CD4-positive, alpha-beta T cell treated with Interleukin-15 for 4 hours (primary cell): Measurements from ENCODE around the gene SARS1.
A peak's percentile ranks its signal among the peaks of the same experiment; 100 is the strongest.
"Not testable (repeated sequence)": the region's sequence is repeated elsewhere in the genome, so short reads cannot be mapped to it uniquely, and the experiment has no call there.

Source experiments
- DNase-seq: peaks from one replicate; pipeline ENCODE4 v3.0.0-alpha.2; 2020; ENCODE audit warnings: low spot score

The SARS1 gene

GRCh38 chr1:109275706-109276345 lies 62.1 kb downstream of the SARS1 start:
- DNase-seq = no peak

DNA sequence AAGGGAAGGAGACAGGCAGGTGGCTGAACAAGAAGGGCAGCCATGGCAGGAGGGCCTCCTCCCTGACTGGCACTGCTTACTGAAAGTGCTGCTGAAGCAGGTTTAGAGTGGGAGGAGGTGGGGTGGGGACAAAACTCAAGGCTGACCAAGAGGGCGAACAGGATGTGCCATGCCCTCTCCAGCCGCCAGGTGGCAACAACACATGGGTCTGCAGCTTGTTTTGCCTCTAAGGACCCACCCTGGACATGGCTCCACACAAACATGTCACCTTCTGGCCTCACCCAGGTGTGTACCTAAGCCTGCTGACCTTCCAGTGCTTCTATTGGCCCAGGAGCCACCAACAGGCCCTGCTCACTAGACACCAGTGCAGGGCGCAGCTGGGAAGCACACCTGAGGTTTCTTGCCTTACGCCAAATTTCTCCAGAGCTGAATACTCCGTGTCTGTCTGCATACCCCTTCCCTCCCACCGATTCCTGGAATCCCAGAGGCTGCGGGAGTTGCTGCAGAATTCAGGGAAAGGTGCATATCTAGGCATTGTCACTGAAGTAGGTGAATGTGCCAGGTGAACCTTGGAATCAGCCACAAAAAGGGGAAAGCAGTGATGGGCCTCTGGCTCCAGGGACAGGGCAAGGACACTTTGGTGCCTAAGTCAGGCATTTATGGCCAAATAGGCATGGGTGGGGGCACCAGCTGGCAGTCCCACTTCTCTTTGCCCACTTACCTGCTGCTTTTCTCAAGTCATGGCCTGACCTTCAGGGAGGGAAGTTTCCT lies 63.9 kb downstream of the SARS1 start:
- DNase-seq = peak; percentile 55

GRCh38 chr1:109279615-109280278 lies 66.0 kb downstream of the SARS1 start:
- DNase-seq = no peak

GRCh38 chr1:109280862-109281261 lies 67.1 kb downstream of the SARS1 start:
- DNase-seq = no peak

- no peak for DNase-seq
These were observed 68.2 kb downstream of the SARS1 start for GRCh38 chr1:109281680-109282496.

GRCh38 chr1:109282497-109282951 lies 68.8 kb downstream of the SARS1 start:
- no peak for DNase-seq

DNA sequence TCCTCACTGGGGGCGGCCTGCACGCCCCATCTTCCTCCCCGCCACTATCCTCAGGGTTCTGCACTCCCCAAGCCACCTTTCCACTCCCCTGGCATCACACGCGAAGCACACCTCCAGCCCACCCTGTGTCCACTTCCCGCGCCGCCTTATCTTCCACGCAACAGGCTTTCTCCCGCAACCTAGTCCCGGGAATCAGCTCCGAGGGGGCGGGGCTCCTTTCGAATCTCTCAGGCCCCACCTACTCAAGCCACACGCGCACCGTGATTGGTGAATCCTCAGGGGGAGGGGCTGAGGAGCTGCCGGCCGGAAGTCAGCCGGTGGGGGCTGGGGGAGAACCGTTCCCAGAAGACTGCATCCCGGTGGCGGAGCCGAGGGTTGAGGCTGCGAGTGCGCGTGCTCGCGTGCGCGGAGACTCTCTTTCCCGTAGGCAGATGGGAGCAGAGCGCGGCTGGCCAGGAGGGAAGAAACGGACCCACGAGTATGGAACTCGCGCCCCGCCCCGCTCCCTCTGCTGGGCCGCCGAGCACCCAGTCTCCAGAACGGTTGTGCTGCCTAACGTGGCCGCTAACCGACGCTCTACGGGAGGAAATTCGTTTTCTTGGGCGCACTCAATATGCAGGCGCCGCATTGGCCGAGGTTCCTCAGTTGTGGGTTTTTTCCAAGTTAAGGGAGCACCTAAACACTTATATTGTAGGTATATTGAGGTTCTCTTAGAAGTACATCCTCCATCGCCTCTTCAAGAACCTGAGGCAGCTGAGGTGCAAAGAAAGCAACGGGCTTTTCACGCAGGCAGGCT lies 69.4 kb downstream of the SARS1 start, which contains the start of gene PSRC1:
TSS of gene PSRC1 (minus strand) at position 194 of the 796 bp plus-strand sequence.
- peak; percentile 90 for DNase-seq

GRCh38 chr1:109283748-109284600 lies 70.3 kb downstream of the SARS1 start:
- DNase-seq = no peak

DNA sequence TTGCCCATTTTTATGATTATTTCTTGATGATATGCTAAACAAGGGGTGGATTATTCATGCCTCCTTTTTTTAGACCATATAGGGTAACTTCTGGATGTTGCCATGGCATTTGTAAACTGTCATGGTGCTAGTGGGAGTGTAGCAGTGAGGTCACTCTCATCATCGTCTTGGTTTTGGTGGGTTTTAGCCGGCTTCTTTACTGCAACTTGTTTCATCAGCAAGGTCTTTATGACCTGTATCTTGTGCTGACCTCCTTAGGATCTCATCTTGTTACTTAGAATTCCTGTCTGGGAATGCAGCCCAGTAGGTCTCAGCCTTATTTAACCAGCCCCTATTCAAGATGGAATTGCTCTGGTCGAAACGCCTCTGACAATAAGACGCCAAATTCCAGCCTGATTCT lies 73.0 kb downstream of the SARS1 start:
- not testable (repeated sequence) for DNase-seq
